Occipital lobe (tissue), 2 donors: ENCODE measurements around the gene TNNI2. TPM values are rescaled to one million over a fixed set of nuclear protein-coding genes. Genes with fewer than 3 reads are reported as not detected.
"Not testable (repeated sequence)": the region's sequence is repeated elsewhere in the genome, so short reads cannot be mapped to it uniquely, and the experiment has no call there.

Source experiments
- DNase-seq: peaks from one replicate; lab custom pipeline; 2025; lab: John Stamatoyannopoulos, UW
- total RNA-seq: library from RNA; depleted of rRNA; stranded (reverse); fragments of >200 nt; gene quantifications from one replicate; pipeline ENCODE4 v1.2.3, GENCODE V29; 2014

Gene TNNI2
- total RNA-seq, 1 donor from 2014 or later = 0.62 TPM

DNA sequence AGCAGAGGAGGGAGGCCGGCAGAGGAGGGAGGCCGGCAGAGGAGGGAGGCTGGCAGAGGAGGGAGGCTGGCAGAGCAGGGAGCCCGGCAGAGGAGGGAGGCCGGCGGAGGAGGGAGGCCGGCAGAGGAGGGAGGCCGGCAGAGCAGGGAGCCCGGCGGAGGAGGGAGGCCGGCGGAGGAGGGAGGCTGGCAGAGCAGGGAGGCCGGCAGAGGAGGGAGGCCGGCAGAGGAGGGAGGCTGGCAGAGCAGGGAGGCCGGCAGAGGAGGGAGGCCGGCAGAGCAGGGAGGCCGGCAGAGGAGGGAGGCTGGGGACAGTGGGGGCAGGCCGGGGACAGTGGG, 35.0 kb downstream of the TNNI2 start:
- DNase-seq = not testable (repeated sequence)

DNA sequence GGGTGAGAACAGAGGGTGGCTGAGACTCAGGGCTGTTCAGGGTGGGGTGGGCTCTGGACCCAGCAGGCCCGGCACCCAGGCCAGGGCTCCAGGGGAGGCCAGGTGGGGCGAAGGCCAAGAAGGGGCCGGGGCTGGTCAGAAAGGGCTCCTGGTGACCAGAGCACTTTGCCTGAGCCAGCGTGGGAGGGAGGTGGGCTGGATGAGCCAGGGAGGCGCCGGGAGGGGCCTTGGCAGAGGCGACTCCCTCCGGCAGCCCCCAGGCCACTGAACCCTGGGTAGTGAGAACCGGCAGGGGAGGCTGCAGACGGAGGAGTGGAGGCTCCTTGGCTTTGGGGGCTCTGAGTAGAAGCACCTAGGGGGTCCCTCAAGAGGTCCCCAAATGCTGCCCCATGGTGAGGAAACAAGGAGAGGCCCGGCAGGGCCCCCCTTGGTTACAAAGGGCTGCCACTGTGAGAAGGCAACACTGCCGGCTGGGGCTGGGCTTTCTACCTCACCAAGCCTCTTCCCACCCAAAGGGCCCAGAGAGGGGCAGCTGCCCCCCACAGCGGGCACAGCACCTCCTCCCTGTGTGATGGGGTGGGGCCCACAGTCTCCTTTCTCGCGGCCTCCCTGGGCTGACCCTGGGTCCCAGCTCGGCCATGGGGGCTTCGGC, 35.8 kb downstream of the TNNI2 start:
- not testable (repeated sequence) for DNase-seq

DNA sequence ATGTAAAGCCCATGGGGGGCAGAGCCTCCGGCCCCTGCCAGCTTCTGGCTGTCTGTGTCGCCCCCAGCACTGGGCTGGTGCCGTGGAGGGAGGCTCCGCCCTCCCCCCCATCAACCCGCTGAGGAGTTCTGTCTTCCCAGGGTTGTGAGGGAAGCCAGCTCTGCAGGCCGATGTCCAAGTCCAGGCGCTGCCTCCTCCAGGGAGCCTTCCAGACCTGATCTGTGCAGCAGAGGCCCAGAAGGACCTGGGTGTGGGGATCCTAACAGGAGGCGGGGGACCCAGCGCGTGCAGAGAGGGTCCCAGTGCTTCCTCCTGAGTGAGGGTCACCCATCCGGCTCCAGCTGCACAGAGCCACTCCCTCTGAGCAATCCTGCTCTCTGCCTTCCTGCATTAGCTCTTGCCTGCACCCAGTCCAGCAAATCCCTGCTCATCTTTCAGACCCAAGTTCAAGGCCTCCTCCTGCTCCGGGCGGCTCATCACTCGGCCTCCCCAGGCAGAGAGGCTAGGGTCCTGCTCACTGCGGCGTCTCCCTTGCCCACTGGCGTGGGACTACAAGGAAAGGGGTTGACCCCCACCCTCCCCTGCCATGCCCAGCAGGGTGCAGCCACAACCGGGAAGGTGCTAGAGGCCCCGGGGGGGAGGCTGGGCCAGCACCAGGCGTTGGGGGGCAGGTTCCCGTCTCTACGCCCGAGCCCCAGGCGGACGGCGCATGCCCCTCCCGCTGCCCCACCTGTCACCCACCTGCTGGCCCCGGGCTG, 36.5 kb downstream of the TNNI2 start:
- no peak for DNase-seq

DNA sequence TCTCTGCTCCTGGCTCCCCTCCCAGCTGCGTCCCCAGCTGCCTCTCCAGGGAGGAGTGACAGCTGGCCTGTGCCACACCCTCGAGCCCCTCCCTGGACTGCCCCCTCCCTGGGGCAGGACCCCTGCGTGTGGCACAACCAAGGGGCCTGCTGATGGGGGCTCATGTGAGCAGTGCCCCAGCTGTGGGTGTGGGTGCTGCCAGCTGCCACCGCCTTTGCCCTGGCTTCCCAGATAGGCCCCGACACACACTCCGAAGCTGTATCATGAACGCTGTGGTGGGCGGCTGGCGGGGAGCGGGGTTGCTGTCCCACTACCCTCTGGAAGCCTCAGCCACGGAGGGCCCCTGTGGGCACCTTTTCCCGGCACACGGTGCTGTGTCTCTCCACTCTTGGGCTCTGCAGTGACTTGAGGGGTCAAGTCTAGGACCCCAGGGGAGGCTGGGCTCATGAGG, 37.1 kb downstream of the TNNI2 start:
- DNase-seq = not testable (repeated sequence)

DNA sequence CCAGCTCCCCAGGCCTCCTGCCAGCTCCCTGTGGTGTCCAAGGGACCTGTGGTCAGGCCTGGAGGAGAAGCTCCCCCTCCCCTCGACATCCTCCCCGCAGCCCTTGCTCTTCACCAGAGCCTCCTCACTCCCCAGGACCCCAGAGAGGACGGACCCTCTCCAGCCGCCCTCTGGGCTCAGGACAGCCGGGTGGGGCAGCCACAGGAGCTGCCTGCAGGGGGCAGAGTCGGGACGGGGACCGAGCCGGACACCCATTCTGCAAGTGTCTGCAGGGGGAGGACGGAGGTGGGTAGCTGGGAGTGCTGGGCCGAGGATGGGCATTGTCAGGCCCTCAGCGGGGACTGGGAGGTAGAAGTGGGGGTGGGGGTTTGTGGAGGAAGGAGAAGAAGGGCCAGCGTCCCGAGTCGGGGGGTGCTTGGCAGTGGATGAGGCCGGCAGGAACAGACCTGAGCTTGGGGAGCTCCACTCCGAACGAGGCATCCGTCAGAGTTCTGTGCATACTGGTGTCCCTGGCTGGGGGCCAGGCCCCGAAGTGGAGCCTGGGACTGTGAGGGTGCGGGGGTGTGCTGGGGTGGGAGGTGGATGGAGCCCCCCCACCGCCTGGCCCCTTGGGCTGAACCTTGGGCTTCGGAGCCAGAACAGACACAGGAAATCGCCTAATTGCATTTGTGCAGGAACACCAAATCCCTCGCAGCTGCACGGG, 37.7 kb downstream of the TNNI2 start:
- DNase-seq = no peak

DNA sequence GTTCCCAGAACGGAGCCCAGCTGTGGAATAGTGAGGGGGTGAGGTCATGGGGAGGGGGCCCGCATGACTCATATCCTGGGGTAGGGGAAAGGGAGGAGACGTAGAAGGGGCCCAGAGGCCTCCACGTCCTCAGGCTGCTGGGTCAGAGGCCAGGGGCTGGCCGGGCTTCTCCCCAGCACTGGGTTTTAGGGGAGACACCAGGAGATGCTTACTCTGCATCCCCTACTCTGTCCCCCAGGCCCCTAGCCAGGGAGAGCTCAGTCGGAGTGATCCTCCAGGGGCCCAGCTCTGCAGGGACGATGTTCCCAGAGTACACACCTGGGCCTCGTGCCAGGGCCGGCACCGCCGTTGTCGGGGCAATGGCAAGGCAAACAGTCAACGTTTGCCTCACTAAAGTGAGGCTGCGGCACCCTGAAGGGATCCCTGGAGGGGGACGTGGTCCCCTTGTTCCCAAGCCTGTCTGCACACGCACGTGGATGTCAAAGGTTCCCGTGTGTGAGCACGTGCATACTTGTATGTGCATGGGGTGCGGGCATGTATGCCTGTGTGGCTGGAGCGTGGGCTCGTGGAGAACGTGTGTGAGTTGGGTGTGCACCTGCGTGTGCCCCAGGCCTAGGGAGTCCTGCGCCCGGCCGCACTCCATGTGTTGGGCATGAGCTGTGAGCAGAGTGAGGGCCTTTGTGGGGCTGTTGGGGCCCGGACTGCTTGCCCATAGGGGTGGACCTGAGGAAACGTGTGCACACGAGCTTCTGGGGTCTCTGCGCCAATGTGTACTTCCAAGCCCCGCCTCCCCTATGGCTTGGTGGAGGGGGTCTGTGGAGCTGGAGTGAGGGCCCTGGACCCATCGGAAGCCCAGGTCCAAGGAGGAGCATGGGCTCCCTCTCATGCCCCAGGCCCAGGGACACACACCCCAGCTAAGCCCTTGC, 38.7 kb downstream of the TNNI2 start:
- DNase-seq = no peak

DNA sequence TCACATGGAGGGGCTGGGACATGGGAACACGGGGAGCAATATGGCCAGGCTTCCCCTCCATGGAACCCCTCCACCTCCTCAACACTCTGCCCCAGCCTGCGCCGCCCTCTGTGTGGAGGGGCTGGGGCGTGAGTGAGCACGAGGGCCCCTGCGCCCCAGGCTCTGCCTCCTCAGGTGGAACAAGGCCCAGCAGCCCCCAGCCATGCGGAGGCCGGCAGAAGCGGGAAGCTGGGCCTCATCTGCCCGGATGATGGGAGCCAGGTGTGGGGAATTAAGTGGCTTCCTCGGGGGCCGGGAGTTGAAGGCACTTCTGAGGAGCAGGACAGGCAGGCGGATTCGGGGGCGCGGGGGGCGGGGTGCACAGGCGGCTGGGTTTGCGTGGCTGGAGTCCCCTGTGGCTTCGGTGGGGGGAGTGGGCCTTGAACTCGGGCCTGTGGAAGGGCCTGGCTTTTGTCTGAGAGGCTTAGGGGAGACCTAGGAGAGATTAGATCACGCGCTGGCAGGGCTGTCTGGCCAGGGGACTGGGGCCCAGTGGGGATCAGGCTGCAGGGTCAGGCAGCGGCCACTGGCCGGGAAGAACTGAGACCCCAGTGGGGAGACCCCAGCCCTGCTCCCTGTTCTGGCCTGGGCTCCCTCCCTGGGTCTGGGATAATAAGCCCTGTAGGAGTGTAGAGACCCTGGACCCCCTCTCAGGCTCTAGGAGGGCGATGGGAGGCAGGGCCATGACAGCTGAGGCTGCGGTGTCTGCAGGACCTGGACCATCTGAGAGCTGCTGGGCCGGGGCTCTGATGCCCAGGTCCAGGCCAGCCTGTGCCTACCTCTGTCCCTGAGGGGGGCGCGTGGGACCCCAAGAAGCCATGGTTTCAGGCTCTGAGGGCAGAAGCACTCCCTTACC, 39.6 kb downstream of the TNNI2 start:
- DNase-seq = no peak

DNA sequence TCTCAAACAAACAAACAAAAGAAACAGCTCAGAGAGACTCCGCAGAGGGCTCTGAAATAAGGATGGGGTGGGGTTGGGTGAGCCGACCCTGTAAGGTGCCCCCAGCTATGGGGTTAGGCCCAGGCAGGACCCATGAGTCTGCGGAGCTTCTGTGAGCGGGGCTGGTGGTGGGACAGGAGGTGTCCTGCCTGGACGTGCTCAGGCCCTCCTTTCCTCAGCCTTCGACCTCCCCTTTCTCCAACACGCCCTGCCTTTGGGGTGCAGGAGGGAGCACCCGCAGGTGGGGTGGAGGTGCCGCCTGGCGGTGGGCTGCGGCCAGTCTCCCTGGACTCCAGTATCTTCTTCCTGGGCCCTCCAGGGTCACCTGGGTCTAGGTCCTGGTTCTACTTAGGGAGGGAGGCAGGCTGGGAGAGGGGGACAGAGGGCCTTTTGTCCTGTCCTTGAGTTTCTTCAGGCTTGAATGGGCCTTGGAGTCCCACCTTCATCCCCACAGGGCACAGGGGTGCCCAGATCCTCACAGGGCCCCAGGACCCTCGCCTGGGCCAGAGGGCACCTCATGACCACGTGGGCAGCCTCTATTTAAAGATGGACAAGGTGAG, 40.7 kb downstream of the TNNI2 start:
- no peak for DNase-seq

DNA sequence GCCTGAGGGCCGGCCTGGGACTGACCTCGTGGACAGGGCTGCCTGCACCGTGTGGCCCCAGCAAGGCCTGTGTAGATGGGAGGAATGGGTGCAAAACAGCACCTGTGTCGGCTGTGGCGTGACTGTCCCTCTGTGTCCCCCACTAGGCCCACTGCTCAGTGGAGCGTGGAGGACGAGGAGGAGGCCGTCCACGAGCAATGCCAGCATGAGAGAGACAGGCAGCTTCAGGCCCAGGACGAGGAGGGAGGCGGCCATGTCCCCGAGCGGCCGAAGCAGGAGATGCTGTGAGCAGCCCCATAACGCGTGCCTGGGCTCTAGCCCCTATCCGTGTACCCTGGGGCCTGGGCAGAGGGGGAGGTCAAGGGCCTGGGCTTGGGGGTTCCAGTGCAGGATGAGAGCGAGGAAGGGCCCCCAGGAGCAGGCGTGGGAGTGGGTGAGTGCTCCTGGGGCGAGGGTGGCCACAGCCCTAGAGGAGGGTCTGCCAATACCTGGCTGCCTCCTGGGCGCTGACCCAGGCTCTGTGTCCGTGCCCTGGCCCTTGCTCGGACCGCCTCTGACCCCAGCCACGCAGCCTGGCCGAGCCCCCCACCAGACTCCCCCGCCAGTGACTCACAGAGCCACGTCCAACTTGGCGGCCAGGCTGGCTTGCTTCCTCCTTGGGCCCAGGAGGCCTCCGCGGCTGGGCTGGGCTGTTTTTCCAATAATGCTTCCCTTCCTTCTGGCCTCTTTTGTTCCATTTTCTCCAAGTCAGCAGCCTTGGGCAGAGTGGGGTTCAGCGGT, 41.4 kb downstream of the TNNI2 start:
- no peak for DNase-seq

DNA sequence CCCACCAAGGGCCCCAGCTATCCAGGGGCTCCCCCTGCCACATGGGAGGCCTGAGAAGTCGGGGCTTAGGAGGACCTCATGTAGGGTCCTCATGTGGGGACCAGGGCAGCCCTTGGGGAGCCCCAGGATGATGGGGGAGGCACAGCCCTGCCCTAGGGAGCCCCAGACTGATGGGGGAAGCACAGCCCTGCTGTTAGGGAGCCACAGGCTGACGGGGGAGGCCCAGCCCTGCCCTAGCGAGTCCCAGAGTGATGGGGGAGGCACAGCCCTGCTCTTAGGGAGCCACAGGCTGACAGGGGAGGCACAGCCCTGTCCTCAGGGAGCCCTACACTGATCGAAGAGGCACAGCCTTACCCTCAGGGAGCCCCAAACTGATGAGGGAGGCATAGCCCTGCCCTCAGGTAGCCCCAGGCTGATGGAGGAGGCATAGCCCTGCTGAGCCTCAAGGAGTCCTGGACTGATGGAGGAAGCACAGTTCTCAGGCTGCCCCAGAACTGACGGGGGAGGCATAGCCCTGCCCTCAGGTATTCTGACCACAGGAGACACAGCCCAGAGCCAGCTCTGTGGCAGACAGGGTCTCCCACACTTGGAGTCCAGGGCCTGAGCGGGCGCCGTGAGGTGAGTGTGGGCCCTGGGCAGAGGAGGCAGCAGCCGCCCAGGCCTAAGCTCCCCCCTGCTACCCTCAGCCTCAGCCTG, 42.1 kb downstream of the TNNI2 start:
- no peak for DNase-seq

DNA sequence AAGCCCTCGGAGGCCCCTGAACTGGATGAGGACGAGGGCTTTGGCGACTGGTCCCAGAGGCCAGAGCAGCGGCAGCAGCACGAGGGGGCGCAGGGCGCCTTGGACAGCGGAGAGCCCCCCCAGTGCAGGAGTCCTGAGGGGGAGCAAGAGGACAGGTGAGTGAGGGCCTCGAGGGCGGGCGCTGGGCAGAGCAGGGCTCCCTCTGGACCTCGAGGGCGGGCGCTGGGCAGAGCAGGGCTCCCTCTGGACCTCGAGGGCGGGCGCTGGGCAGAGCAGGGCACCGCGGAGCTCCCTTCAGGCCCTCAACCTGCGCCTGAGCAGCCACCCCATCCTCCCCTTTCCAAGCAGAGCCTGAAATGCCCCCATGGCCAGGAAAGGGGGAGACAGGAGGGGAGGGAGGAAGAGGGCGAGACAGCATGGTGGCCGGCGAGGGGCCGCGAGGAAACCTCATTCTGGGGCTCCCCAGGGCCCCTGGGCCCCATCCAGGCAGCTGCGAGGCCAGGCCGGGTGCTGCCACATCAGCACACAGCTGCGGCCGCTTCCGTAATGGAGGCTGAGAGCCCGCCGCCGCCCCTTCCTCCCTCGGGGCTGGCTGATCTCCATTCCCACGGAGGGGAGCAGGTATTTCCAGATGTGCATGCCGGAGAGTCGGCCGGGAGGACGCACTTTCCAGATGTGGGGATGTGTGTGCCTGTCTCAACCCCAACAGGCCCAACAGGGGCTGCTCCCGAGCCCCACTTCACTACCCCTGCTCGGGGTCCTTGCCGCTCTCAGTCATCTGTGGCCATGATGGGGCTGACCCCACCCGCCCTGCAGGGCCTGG, 42.9 kb downstream of the TNNI2 start:
- no peak for DNase-seq

DNA sequence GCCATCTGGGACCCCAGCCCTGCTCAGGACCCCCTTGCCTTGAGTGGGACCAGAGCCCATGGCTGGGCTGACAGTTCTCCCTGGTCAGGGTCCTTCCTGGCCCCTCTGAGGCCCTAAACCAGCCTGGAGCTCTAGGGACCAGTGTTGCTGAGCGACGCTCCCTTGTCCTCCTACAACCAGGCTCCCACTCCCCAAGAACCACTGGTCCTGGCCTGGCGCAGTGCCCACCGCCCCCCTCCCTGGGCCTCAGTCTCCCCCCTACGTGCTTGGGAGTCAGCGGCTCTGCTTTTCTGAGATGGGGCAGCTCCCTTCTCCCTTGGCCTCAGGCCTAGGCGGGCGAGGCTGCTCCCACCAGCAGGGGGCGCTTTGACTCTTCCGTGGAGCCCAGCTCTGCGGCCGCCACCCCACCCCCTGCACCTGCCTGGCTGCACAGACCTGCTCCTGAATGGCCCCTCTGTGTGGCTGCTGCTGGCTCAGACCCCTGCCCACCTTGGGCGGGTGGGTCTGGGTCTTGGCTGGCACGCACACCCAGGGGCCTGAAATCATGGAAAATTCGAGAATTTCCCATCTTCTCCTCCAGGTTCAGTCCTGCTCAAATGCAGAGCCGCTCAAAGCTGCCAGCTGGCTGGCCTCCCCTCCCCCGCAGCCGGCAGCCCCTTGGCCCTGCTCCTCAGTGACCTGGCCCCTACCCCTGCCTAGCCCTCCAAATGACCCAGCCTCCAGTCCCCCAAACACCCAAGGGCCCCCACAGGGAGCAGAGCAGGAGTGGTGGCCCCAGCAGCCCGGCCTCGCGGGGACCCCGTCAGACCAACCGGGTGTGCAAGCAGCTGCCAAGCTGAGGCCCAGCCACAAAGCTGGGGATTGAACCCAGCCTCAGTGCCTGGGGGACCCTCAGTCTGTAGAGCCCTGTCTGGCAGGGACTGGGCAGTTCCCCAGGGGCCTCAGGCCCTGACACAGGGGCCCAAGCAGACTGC, 43.8 kb downstream of the TNNI2 start:
- peak; percentile 23 for DNase-seq

DNA sequence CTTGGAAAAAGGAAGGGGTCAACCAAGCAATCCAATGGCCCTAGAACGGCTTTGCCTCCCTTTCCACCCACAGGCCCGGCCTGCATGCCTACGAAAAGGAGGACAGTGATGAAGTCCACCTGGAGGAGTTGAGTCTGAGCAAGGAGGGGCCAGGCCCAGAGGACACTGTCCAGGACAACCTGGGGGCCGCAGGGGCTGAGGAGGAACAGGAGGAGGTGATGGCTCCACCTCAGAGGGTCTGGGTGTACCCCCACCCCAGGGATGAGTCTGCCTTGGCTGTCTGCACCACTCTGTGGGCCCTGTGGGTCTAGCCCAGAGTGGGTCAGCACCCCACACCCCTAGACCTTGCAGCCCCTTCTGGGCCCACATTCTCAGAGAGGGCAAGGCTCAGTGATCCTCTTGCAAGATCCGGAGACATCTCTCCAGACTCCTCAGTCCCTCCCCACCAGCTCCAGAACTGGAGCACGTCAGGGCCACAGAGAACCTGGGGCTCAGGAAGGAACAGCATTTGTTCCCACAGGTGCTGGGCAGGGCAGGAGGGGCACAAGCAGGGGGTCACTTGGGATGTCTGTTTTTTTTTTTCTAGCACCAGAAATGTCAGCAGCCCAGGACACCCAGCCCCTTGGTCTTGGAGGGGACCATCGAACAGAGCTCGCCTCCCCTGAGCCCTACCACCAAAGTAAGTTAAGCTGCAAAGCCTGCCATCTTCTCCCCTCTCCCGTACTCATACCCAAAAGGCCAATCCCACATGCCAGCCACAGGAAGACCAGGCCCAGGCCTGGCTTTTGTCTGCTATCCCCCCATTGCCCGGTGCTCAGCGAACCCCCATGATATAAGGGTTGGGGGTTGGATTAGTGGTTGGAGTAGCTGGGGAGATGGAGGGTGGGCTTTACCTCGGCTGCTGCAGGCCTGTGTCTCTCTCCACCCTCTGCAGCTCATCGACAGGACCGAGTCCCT, 44.8 kb downstream of the TNNI2 start:
- DNase-seq = no peak

DNA sequence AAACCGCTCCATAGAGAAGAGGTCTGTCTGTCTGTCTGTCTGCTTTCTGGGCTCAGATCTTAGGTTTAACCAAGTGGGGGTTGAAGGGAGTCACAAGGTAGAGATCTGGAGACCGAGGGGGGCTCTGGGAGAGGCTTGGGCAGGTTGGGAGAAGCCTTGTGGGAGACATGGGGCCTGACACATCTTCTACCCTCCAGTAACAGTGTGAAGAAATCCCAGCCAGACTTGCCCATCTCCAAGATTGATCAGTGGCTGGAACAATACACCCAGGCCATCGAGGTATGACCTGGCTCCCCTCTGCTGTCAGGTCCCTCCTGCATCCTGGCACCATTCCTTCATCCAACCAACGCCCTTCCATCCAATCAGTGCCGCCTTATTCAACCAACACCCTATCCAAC, 45.5 kb downstream of the TNNI2 start:
- DNase-seq = no peak

DNA sequence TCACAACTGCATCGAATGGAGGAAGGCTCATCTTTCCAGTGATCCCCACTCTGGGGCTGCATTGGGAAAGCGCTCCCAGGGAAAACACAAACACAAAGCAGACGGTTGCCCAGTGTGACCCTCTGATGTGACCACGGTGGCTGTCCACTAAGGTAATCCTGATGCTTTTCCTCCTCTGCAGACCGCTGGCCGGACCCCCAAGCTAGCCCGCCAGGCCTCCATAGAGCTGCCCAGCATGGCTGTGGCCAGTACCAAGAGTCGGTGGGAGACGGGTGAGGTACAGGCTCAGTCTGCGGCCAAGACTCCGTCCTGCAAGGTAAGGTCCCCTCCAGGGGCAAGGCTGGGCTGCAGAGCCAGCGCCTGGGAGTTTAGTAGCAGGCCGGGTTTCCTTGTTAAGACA, 47.8 kb downstream of the TNNI2 start:
- not testable (repeated sequence) for DNase-seq
